T-cell (primary cell): Measurements from ENCODE around the gene ADCK1. TPM values are rescaled to one million over a fixed set of nuclear protein-coding genes. Genes with fewer than 3 reads are reported as not detected.
"Not testable (repeated sequence)": the region's sequence is repeated elsewhere in the genome, so short reads cannot be mapped to it uniquely, and the experiment has no call there.

Experiments
- ATAC-seq, 4 experiments: fragments of 200-7000 bp in 3 of 4; fragments of 150-1000 bp in 1 of 4; cut with Tn5 transposase; replicated peaks in 1 of 4; 1 replicate in 3 of 4; 2 replicates in 1 of 4; pipeline ENCODE4 v1.10.0; 2021; ENCODE audit warnings: moderate library complexity in 3 of 4, mild to moderate bottlenecking in 2 of 4, moderate number of reproducible peaks in 1 of 4
- CTCF ChIA-PET, 2 donors: fragments of 300-600 bp; sonication (Branson Sonifier 250); formaldehyde crosslinking; loops; one replicate each; lab custom pipeline; 2022; ENCODE audit warnings: antibody characterized with exemption in 2 of 2; lab: Charles Lee
- POLR2A ChIA-PET, 2 donors: fragments of 300-600 bp; sonication (Branson Sonifier 250); formaldehyde crosslinking; loops; one replicate each; lab custom pipeline; 2022; ENCODE audit warnings: antibody characterized with exemption in 2 of 2; lab: Charles Lee
- DNase-seq, 35 experiments: peaks; one replicate each; pipeline versions ENCODE4 v3.0.0 to v3.0.0-alpha.2; 2013 to 2023
- H3K27ac ChIP-seq: one replicate; pipeline ENCODE4 v1.5.1; 2013; ENCODE audit warnings: low read length
- H3K27me3 ChIP-seq, 2 experiments: replicated peaks in 1 of 2; 1 replicate in 1 of 2; 2 replicates in 1 of 2; pipeline versions ENCODE4 v1.6.1 to v1.7.0; 2013; ENCODE audit warnings: low read length in 1 of 2, mixed read lengths in 1 of 2; ENCODE audit not compliant: control insufficient read depth in 2 of 2, insufficient read depth in 2 of 2; ENCODE audit errors: extremely low read depth in 1 of 2
- H3K36me3 ChIP-seq, 2 donors: 1 replicate in 1 of 2; 2 replicates in 1 of 2; pipeline versions ENCODE4 v1.6.1 to v1.7.0; 2013; ENCODE audit warnings: low read length in 1 of 2; ENCODE audit not compliant: control insufficient read depth in 2 of 2, insufficient read depth in 1 of 2; ENCODE audit errors: extremely low read depth in 1 of 2
- H3K4me1 ChIP-seq, 2 experiments: 1 replicate in 1 of 2; 2 replicates in 1 of 2; pipeline versions ENCODE4 v1.6.1 to v1.7.0; 2013; ENCODE audit warnings: low read length in 2 of 2, mixed read lengths in 1 of 2; ENCODE audit not compliant: insufficient read depth in 2 of 2, control insufficient read depth in 1 of 2; ENCODE audit errors: extremely low read depth in 1 of 2
- H3K4me3 ChIP-seq, 2 donors: 1 replicate in 1 of 2; 2 replicates in 1 of 2; pipeline versions ENCODE4 v1.5.1 to v1.7.0; 2013; ENCODE audit warnings: mild to moderate bottlenecking in 2 of 2, low read length in 1 of 2, moderate library complexity in 1 of 2; ENCODE audit not compliant: control insufficient read depth in 1 of 2; ENCODE audit errors: extremely low read depth in 1 of 2
- H3K9me3 ChIP-seq: 2 replicates; pipeline ENCODE4 v1.7.0; 2013
- H3K27ac Mint-ChIP-seq, 2 donors: one replicate each; pipeline ENCODE4 v1.8.0; 2020 to 2021; ENCODE audit warnings: mild to moderate bottlenecking in 2 of 2, mixed read lengths in 2 of 2
- H3K27me3 Mint-ChIP-seq, 2 donors: one replicate each; pipeline ENCODE4 v1.8.0; 2021 to 2022; ENCODE audit warnings: mixed read lengths in 2 of 2
- H3K36me3 Mint-ChIP-seq: one replicate; pipeline ENCODE4 v1.8.0; 2021; ENCODE audit warnings: mixed read lengths
- H3K4me1 Mint-ChIP-seq, 3 donors: one replicate each; pipeline ENCODE4 v1.8.0; 2020 to 2022; ENCODE audit warnings: mixed read lengths in 3 of 3, mild to moderate bottlenecking in 1 of 3
- H3K4me3 Mint-ChIP-seq, 3 donors: one replicate each; pipeline ENCODE4 v1.8.0; 2020 to 2022; ENCODE audit warnings: mild to moderate bottlenecking in 3 of 3, mixed read lengths in 3 of 3, moderate library complexity in 3 of 3
- H3K9me3 Mint-ChIP-seq, 3 donors: one replicate each; pipeline ENCODE4 v1.8.0; 2020 to 2022; ENCODE audit warnings: mixed read lengths in 3 of 3
- WGBS: methylation state at CpG from one replicate; pipeline ENCODE4 v1.1.5; 2013; ENCODE audit warnings: missing lambda C conversion rate; ENCODE audit not compliant: insufficient coverage; 5-methylcytosine and 5-hydroxymethylcytosine counted together
- total RNA-seq, 35 experiments: library from RNA in 6 of 35; stranded (reverse) in 6 of 35; fragments of 120-200 nt in 1 of 35; gene quantifications; one replicate each; pipeline versions ENCODE4 v1.2.1 to v1.2.4 and lab custom pipeline; 2013 to 2026

Gene ADCK1
- total RNA-seq, 5 donors from 2014 or later (not counting 1 experiment from before 2014, with no cell fraction given): 6.3 to 16.1 (median 9.1) TPM

- CTCF ChIA-PET: no interaction called here
- Histone ChIP-seq H3K4me3 (no peak overlapping the region), H3K27me3 (no peaks in the 10 kb centered on the region), H3K4me1 (peaks cover 0 to 10% of the 10 kb centered on the region in 2 experiments), H3K9me3 (no peaks in the 10 kb centered on the region), H3K36me3 (no peaks in the 10 kb centered on the region), H3K27ac (no peak overlapping the region)
- no peaks in the 10 kb centered on the region for H3K27me3 Mint-ChIP-seq
- ATAC-seq (no peak), DNase-seq (peak in 2 of 35 experiments; percentile 6 to 9)
- POLR2A ChIA-PET: no interaction called here
- H3K36me3 Mint-ChIP-seq: peaks cover 6% of the 10 kb centered on the region
- no peak overlapping the region for H3K4me3 Mint-ChIP-seq
- H3K4me1 Mint-ChIP-seq: peaks cover 8 to 24% (median 9%) of the 10 kb centered on the region in 3 donors
- no CpG with 5 or more reads among the region's 6 CpGs for WGBS
- H3K9me3 Mint-ChIP-seq: no peaks in the 10 kb centered on the region
- no peak overlapping the region for H3K27ac Mint-ChIP-seq
These were observed 4.7 kb downstream of the ADCK1 start for GRCh38 chr14:77804592-77804991.

DNA sequence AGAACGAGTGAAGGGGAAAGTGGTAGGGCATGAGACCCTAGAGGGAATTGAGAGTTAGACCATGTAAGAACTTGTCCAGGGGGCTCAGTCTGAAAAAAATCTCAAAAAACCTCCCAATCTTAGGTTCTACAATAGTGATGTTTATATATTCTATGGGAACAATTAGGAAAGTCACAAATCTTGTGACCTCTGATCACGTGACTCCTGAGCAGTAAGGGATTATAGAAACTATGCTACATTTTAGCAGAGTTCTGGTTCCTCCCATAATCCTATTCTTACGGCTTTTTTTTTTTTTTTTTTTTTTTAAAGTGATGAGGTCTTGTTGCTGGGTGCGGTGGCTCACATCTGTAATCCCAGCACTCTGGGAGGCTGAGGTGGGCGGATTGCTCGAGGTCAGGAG, 5.8 kb downstream of the ADCK1 start:
- peaks cover 7% of the 10 kb centered on the region for H3K36me3 Mint-ChIP-seq
- CTCF ChIA-PET: no interaction called here

GRCh38 chr14:77808250-77808649, 8.3 kb downstream of the ADCK1 start:
- 92% methylated on average over 2 of the region's 3 CpGs for WGBS

More for the DNA sequence above, 5.8 kb downstream of the ADCK1 start:
- Mint-ChIP-seq H3K9me3 (no peaks in the 10 kb centered on the region), H3K27ac (no peak overlapping the region), H3K4me3 (no peak overlapping the region), H3K4me1 (peaks cover under 1 to 21% (median 1%) of the 10 kb centered on the region in 3 donors), H3K27me3 (no peaks in the 10 kb centered on the region)
- ATAC-seq: no peak
- no peak overlapping the region for H3K4me3 ChIP-seq
- no peak for DNase-seq
- WGBS: no CpG with 5 or more reads among the region's 6 CpGs
- POLR2A ChIA-PET: no interaction called here
- H3K27me3 ChIP-seq: no peaks in the 10 kb centered on the region
- peaks cover 0 to 2% of the 10 kb centered on the region in 2 experiments for H3K4me1 ChIP-seq
- H3K9me3 ChIP-seq: no peaks in the 10 kb centered on the region
- no peak overlapping the region for H3K27ac ChIP-seq
- no peaks in the 10 kb centered on the region for H3K36me3 ChIP-seq

GRCh38 chr14:77809011-77809410, 9.1 kb downstream of the ADCK1 start:
- Histone ChIP-seq H3K4me3 (no peak overlapping the region), H3K36me3 (no peaks in the 10 kb centered on the region), H3K9me3 (no peaks in the 10 kb centered on the region), H3K27me3 (no peaks in the 10 kb centered on the region), H3K27ac (no peak overlapping the region), H3K4me1 (no peaks in the 10 kb centered on the region)
- DNase-seq (no peak), ATAC-seq (no peak)
- POLR2A ChIA-PET: no interaction called here
- Mint-ChIP-seq H3K27me3 (no peaks in the 10 kb centered on the region), H3K9me3 (no peaks in the 10 kb centered on the region), H3K4me3 (no peak overlapping the region), H3K27ac (no peak overlapping the region), H3K4me1 (peaks cover 0 to 21% (median 0%) of the 10 kb centered on the region in 3 donors), H3K36me3 (peaks cover 9% of the 10 kb centered on the region)
- 100% methylated on average over 1 of the region's 1 CpG for WGBS
- CTCF ChIA-PET: no interaction called here

More at GRCh38 chr14:77808250-77808649, 8.3 kb downstream of the ADCK1 start:
- ChIA-PET POLR2A (no interaction called here), CTCF (no interaction called here)
- Mint-ChIP-seq H3K27me3 (no peaks in the 10 kb centered on the region), H3K4me3 (no peak overlapping the region), H3K4me1 (peaks cover 0 to 22% (median 0%) of the 10 kb centered on the region in 3 donors), H3K36me3 (peaks cover 9% of the 10 kb centered on the region), H3K9me3 (no peaks in the 10 kb centered on the region), H3K27ac (no peak overlapping the region)
- Histone ChIP-seq H3K9me3 (no peaks in the 10 kb centered on the region), H3K4me3 (no peak overlapping the region), H3K27me3 (no peaks in the 10 kb centered on the region), H3K36me3 (no peaks in the 10 kb centered on the region), H3K4me1 (no peaks in the 10 kb centered on the region), H3K27ac (no peak overlapping the region)
- DNase-seq (no peak), ATAC-seq (no peak)

- Histone ChIP-seq H3K27me3 (no peaks in the 10 kb centered on the region), H3K36me3 (no peaks in the 10 kb centered on the region), H3K4me1 (no peaks in the 10 kb centered on the region), H3K4me3 (no peak overlapping the region), H3K27ac (no peak overlapping the region), H3K9me3 (no peaks in the 10 kb centered on the region)
- no peak for ATAC-seq
- no peak overlapping the region for H3K27ac Mint-ChIP-seq
- H3K36me3 Mint-ChIP-seq: peaks cover 9% of the 10 kb centered on the region
- ChIA-PET CTCF (no interaction called here), POLR2A (no interaction called here)
- no CpG with 5 or more reads among the region's 2 CpGs for WGBS
- no peak overlapping the region for H3K4me3 Mint-ChIP-seq
- DNase-seq: no peak
- H3K4me1 Mint-ChIP-seq: peaks cover 0 to 18% (median 0%) of the 10 kb centered on the region in 3 donors
- H3K9me3 Mint-ChIP-seq: no peaks in the 10 kb centered on the region
- no peaks in the 10 kb centered on the region for H3K27me3 Mint-ChIP-seq
These were observed 12.1 kb downstream of the ADCK1 start for GRCh38 chr14:77812028-77812427.

- H3K4me3 Mint-ChIP-seq, H3K9me3 Mint-ChIP-seq, H3K27me3 ChIP-seq, H3K27me3 Mint-ChIP-seq, H3K27ac ChIP-seq, DNase-seq, H3K36me3 ChIP-seq, POLR2A ChIA-PET, H3K4me3 ChIP-seq, H3K4me1 ChIP-seq, ATAC-seq, H3K27ac Mint-ChIP-seq, H3K9me3 ChIP-seq, CTCF ChIA-PET: not testable (repeated sequence)
- peaks cover 13% of the 10 kb centered on the region for H3K36me3 Mint-ChIP-seq
- WGBS: 70% methylated on average over 2 of the region's 6 CpGs
- H3K4me1 Mint-ChIP-seq: peaks cover 0 to 18% (median 0%) of the 10 kb centered on the region in 3 donors
These were observed 12.8 kb downstream of the ADCK1 start for GRCh38 chr14:77812682-77813081.

DNA sequence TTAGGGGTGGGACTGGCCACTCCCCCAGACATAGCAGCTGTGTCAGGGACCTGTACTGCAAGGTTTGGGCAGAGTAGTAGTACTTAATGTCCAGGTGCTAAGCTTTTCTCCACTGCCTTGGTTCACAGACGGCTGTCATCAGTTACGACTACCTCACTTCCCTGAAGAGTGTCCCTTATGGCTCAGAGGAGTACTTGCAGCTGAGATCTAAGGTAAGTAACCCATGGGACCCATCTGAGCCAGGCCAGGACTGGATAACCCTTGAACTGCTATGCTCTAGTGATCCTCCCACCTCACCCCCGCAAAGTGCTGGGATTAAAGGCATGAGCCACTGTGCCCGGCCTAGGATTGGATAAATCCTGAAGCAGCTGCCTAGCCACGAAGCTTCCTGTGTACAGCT, 22.4 kb downstream of the ADCK1 start:
- Mint-ChIP-seq H3K9me3 (no peaks in the 10 kb centered on the region), H3K4me3 (no peak overlapping the region), H3K4me1 (no peaks in the 10 kb centered on the region), H3K27ac (no peak overlapping the region), H3K36me3 (peaks cover 56% of the 10 kb centered on the region), H3K27me3 (no peaks in the 10 kb centered on the region)
- CTCF ChIA-PET: no interaction called here
- no peak overlapping the region for H3K27ac ChIP-seq
- no peak for DNase-seq
- ATAC-seq: no peak
- H3K4me3 ChIP-seq: no peak overlapping the region
- POLR2A ChIA-PET: no interaction called here
- H3K36me3 ChIP-seq: peaks cover 6 to 21% of the 10 kb centered on the region in 2 donors
- H3K27me3 ChIP-seq: no peaks in the 10 kb centered on the region
- no peaks in the 10 kb centered on the region for H3K4me1 ChIP-seq
- no peaks in the 10 kb centered on the region for H3K9me3 ChIP-seq
- WGBS: 100% methylated on average over 3 of the region's 5 CpGs
